HEK293 (cell line): ENCODE data around the gene CBFB.

Experiments
- ZNF529 ChIP-seq: fragments of 450-650 bp; formaldehyde crosslinking; IDR thresholded peaks from 2 replicates; pipeline ENCODE4 v1.5.1; 2017; ENCODE audit warnings: missing genetic modification characterization, missing biosample characterization; ENCODE audit not compliant: insufficient replicate concordance
- ZNF670 ChIP-seq: fragments of 450-650 bp; formaldehyde crosslinking; IDR thresholded peaks from 2 replicates; pipeline ENCODE4 v1.5.1; 2016; ENCODE audit warnings: missing biosample characterization, missing genetic modification characterization, low read depth
- TF ChIP-seq, protein P1 (sequence below): fragments of 450-650 bp; formaldehyde crosslinking; IDR thresholded peaks from 2 replicates; pipeline ENCODE4 v1.5.1; 2016; ENCODE audit warnings: missing biosample characterization, missing genetic modification characterization

DNA sequence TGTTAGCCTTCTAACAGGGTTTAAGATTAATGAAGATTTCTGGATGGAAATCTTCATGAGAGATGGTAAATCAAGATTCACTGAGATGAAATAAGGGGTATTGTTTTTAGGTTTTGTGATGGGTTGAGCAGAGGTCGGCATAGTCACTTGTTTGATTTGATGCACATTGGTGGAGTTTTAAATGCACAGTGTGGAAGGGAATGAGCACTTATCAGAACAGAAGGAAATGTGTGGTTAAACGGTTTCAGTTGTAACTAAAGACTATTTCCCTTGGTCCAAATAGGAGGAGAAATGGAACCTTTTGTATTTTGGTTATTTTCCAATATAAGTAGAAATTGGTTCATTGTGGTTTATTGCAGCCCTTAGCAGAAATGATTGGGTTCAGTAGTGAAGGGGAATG lies 34.1 kb downstream of the CBFB start:
- no peak for TF ChIP-seq ZNF670 (tag by site-specific recombination)
- TF ChIP-seq, protein P1, sequence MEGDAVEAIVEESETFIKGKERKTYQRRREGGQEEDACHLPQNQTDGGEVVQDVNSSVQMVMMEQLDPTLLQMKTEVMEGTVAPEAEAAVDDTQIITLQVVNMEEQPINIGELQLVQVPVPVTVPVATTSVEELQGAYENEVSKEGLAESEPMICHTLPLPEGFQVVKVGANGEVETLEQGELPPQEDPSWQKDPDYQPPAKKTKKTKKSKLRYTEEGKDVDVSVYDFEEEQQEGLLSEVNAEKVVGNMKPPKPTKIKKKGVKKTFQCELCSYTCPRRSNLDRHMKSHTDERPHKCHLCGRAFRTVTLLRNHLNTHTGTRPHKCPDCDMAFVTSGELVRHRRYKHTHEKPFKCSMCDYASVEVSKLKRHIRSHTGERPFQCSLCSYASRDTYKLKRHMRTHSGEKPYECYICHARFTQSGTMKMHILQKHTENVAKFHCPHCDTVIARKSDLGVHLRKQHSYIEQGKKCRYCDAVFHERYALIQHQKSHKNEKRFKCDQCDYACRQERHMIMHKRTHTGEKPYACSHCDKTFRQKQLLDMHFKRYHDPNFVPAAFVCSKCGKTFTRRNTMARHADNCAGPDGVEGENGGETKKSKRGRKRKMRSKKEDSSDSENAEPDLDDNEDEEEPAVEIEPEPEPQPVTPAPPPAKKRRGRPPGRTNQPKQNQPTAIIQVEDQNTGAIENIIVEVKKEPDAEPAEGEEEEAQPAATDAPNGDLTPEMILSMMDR (tag by site-specific recombination), result no peak
- TF ChIP-seq ZNF529 (tag by site-specific recombination), result no peak
